ENCODE data around the gene SGK1.

DNA sequence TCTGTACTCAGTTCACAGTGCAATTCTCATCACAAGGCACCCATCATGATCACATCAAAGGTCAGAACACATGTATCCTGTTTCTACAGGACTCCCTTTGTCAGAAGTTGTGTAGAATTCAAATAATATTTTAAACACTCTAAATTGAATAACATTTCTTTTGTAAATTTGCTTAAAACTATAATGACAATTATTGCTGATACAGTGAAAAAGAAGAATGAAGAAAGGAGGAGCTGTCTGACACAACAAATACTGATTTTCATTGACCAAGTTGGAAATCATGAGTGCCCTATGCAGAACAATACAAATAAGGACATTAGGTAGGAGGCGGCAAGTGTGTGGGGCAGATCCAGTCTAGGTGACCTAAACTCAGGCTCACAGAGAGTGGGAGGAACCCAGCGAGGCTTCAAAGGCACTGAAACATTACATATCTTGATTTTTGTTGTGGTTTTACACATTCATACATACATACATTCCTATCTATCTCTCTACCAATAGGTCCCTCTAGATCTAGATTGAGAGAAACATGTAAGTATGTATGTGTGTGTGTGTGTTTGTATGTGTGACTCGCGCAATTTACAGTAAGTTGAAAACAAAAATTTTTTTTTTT is 186.3 kb downstream of the SGK1 start:
- TF ChIP-seq CTCF (IDR thresholded peaks at IDR 0.05; ENCODE audit: poor library complexity, severe bottlenecking) (no peak), TAF1 (IDR thresholded peaks at IDR 0.05; ENCODE audit: low read depth) (no peak), SMC3 (conservative IDR thresholded peaks at IDR 0.05; ENCODE audit: poor library complexity) (no peak), EP300 (conservative IDR thresholded peaks at IDR 0.05; ENCODE audit: poor library complexity, severe bottlenecking) (no peak), POLR2AphosphoS5 (IDR thresholded peaks at IDR 0.05) (no peak), RAD21 (conservative IDR thresholded peaks at IDR 0.05) (no peak), EZH2 (IDR thresholded peaks at IDR 0.05; ENCODE audit: borderline replicate concordance, insufficient read depth, low read length, poor library complexity, severe bottlenecking) (no peak)
- TF ChIP-seq, protein P1, sequence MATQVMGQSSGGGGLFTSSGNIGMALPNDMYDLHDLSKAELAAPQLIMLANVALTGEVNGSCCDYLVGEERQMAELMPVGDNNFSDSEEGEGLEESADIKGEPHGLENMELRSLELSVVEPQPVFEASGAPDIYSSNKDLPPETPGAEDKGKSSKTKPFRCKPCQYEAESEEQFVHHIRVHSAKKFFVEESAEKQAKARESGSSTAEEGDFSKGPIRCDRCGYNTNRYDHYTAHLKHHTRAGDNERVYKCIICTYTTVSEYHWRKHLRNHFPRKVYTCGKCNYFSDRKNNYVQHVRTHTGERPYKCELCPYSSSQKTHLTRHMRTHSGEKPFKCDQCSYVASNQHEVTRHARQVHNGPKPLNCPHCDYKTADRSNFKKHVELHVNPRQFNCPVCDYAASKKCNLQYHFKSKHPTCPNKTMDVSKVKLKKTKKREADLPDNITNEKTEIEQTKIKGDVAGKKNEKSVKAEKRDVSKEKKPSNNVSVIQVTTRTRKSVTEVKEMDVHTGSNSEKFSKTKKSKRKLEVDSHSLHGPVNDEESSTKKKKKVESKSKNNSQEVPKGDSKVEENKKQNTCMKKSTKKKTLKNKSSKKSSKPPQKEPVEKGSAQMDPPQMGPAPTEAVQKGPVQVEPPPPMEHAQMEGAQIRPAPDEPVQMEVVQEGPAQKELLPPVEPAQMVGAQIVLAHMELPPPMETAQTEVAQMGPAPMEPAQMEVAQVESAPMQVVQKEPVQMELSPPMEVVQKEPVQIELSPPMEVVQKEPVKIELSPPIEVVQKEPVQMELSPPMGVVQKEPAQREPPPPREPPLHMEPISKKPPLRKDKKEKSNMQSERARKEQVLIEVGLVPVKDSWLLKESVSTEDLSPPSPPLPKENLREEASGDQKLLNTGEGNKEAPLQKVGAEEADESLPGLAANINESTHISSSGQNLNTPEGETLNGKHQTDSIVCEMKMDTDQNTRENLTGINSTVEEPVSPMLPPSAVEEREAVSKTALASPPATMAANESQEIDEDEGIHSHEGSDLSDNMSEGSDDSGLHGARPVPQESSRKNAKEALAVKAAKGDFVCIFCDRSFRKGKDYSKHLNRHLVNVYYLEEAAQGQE (IDR thresholded peaks at IDR 0.05; ENCODE audit: borderline replicate concordance): no peak
